Superior temporal gyrus (tissue), 1 donor: Measurements from ENCODE around the gene PSD.

Experiments used
- DNase-seq: peaks from one replicate; pipeline ENCODE4 v3.0.0-alpha.2; 2016; ENCODE audit errors: extremely low spot score

Gene PSD

DNA sequence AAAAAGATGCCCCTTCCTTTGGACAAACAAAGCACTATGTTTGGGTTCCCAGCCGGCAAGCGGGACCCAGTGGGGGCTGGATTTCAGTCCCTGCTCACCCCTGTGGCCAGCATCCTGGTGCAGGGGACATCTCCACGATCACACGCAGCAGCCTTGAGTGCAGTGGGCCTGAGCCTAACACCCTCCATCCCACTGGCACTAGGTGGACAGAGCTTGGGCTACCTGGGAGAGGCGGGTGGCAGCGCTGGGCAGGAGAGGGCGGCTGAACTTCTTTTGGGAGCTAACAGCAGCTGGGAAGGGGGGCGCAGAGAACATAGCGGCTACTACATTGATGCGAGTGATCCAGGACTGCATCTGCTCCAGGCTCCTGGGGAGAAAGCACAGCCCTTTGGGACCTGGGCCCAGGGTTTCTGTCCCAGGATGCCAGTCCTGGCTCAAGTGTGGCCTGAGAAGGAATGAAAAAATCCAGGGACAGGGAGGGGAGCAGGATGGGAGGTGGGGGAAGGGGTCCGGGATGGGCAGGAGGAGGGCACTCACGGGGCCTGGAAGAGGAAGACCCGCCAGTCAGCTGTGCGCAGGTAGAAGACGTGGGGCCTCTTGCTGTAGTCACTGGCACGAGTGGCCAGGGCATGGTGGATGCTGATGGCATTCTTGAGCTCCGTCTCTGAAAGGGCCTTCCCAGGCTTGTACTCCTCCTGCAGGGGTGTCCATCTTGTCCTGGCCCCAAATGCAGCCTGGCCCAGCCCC lies 14.1 kb downstream of the PSD start:
- no peak for DNase-seq

DNA sequence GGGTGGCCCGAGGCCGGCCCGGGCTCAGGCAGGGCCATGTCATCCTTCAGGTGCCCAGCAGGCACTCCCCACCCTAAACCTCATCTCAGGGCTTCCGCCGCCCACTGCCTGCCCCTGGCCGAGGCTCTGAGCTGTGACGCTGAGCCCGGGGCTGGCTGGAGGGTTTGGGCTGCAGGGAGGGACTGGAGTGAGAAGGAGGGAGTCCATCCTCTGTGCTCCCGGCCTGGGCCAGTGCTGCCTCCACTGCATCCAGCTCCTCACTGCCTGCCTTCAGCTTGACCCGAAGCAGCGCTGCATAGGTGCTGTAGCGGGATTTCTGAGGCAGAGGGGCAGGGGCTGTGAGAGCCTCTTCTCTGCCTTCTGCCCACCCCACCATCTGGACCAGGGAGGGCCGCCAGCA lies 15.5 kb downstream of the PSD start:
- no peak for DNase-seq

DNA sequence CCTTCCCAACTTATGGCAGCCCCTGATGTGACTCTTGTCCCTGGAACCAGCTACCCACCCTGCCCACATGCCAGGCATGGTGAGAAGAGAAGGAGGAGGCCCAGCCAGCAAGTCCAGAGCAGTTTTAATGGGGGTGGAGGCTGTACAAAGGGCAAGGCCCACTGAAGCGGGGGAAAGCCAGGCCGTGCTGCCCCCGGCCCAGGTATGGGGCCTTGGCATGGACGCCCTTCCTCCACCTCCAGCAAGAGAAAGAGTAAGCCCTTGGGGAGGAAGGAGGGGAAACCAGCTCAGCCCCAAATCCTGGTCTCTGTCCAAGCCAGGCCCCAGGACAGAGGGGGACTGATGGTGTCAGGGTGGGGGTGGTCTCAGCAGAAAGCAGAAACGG lies 16.1 kb downstream of the PSD start:
- DNase-seq: no peak

DNA sequence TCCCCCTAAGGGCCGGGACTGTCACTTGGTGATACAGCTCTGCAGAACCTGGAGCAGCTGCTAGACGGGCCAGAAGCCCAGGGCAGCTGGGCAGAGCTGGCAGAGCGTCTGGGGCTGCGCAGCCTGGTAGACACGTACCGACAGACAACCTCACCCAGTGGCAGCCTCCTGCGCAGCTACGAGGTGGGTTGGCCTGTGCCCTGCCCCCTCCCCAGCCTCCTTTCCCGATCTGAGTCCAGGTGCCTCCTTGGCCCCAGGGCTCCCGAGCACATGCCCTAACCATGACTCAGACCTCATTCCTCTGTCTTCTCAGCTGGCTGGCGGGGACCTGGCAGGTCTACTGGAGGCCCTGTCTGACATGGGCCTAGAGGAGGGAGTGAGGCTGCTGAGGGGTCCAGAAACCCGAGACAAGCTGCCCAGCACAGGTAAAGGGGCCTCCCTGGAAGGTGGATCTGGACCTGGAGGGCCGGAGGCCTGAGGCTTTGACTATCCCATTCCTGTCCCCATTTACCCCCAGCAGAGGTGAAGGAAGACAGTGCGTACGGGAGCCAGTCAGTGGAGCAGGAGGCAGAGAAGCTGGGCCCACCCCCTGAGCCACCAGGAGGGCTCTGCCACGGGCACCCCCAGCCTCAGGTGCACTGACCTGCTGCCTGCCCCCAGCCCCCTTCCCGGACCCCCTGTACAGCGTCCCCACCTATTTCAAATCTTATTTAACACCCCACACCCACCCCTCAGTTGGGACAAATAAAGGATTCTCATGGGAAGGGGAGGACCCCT lies 16.7 kb downstream of the PSD start:
- DNase-seq: no peak

DNA sequence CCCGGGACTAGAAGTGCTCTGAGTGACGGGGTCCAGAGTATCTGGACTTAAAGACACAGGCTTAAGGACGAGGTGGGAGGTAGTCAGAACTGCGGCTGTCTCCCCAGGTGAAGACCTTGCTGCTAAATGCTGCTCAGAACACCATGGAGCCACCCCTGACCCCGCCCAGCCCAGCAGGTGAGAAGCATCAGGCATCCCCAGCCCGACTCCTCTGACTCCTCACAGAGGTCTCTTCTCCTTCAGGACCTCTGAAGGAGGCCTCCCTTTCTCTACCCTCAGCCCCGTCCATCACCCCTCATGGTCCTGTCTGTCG lies 17.3 kb downstream of the PSD start:
- DNase-seq: no peak

DNA sequence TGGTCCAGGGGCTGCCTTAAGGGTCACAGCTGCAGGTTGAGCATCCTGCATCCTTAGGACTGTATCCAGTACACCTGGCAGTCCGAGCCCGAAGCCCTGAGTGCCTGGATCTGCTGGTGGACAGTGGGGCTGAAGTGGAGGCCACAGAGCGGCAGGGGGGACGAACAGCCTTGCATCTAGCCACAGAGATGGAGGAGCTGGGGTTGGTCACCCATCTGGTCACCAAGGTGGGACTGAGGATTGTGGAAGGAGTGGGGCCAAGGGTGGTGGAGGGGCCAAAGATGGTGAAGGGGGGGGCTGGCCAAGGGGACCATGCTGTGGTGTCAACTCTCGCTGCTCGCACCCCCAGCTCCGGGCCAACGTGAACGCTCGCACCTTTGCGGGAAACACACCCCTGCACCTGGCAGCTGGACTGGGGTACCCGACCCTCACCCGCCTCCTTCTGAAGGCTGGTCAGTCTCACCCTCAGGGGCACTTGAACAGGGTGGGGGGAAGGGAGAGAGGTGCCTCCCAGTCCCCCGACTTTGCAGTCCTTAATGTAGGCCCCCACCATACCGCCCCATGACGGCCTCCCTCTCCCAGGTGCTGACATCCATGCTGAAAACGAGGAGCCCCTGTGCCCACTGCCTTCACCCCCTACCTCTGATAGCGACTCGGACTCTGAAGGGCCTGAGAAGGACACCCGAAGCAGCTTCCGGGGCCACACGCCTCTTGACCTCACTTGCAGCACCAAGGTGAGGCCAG lies 17.8 kb downstream of the PSD start:
- no peak for DNase-seq

DNA sequence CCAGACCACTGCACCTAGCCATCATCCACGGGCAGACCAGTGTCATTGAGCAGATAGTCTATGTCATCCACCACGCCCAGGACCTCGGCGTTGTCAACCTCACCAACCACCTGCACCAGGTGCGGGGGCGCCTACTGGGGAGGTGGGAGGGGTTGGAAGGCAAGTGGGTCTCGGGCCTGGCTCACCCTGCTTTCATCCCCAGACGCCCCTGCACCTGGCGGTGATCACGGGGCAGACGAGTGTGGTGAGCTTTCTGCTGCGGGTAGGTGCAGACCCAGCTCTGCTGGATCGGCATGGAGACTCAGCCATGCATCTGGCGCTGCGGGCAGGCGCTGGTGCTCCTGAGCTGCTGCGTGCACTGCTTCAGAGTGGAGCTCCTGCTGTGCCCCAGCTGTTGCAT lies 18.5 kb downstream of the PSD start:
- DNase-seq: no peak

DNA sequence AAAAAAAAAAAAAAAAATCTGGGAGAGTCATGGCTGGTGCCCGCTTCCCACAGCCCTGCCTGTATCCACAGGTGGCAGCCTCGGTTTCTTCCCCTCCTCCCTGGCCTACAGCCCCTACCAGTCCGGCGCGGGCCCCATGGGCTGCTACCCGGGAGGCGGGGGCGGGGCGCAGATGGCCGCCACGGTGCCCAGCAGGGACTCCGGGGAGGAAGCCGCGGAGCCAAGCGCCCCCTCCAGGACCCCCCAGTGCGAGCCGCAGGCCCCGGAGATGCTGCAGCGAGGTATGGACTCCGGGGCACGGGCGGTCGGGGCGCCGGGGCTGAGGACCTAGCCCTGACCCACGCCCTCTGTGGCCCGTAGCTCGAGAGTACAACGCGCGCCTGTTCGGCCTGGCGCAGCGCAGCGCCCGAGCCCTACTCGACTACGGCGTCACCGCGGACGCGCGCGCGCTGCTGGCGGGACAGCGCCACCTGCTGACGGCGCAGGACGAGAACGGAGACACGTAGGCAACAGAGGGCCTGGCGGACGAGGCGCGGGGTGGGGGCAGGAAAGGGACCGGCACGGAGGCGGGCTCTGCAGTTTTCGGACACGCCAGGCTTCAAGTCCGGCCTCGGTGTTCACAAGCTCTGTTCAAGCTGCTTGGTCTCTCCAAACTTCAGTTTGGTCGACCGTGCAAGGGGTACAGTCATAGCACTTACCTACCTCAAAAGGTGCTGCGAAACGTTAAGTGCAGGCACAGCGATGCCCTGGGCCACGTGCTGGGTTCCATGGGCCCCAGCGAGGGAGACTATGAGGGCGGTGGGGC lies 19.2 kb downstream of the PSD start:
- peak; percentile 85 for DNase-seq

DNA sequence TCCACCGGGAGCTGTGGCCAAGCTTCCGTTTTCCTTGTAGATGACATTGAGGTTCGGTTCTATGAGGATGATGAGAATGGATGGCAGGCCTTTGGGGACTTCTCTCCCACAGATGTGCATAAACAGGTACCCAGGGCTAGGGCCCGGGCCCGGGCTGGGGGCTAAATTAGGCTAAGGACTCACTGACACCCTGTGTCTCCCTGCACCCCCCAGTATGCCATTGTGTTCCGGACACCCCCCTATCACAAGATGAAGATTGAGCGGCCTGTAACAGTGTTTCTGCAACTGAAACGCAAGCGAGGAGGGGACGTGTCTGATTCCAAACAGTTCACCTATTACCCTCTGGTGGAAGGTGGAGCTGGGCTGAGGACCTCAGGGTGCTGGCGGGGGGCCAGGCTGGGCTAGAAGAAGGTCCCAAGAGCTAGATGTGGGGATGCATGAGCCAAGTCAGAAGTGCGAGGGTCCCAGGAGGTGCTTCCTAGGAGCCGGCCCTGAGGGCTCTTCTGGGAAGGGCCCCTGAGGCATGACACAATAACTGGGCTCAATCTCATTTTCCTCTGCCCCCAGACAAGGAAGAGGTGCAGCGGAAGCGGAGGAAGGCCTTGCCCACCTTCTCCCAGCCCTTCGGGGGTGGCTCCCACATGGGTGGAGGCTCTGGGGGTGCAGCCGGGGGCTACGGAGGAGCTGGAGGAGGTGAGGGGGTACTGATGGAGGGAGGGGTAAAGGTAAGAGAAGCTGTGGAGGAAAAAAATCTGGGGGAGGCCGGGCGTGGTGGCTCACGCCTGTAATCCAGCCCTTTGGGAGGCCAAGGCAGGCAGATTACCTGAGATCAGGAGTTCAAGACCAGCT lies 20.2 kb downstream of the PSD start:
- no peak for DNase-seq

DNA sequence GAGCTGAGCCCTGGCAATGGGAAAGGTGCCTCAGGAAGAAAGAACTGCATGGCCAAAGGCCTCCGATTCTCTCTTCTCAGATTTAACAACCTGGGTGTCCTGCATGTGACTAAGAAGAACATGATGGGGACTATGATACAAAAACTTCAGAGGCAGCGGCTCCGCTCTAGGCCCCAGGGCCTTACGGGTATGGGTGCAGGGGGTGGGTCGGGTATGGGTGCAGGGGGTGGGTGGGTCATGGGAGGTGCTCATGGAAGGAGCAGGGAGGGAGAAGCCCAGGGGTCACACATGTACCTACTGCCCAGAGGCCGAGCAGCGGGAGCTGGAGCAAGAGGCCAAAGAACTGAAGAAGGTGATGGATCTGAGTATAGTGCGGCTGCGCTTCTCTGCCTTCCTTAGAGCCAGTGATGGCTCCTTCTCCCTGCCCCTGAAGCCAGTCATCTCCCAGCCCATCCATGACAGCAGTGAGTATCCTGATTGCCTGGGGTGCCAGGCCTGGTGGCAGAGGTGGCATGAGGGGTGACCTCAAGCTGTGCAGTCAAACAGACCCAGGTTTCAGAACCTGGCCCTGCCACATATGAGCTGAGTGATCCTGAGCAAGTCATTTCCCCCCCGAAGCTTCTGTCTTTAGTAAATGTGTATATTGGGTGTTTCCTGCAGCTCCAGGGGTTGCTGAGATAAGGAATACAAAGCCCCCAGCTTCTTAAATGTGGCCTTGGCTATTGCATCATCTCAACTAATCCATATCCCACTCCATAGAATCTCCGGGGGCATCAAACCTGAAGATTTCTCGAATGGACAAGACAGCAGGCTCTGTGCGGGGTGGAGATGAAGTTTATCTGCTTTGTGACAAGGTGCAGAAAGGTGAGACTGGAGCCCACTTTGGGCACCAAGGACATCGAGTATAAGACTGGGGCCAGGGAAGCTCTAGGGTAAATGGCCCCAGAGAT lies 21.1 kb downstream of the PSD start:
- DNase-seq: no peak

DNA sequence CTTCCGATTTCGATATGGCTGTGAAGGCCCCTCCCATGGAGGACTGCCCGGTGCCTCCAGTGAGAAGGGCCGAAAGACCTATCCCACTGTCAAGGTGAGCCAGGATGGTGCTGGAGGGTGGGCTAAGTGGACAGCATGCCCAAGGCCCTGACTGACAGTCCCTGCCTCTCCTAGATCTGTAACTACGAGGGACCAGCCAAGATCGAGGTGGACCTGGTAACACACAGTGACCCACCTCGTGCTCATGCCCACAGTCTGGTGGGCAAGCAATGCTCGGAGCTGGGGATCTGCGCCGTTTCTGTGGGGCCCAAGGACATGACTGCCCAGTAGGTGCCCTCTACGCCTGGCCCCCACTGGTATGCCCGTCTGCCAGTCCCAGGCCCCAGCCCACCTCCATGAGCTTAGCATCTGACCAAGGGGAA lies 21.8 kb downstream of the PSD start:
- no peak for DNase-seq

DNA sequence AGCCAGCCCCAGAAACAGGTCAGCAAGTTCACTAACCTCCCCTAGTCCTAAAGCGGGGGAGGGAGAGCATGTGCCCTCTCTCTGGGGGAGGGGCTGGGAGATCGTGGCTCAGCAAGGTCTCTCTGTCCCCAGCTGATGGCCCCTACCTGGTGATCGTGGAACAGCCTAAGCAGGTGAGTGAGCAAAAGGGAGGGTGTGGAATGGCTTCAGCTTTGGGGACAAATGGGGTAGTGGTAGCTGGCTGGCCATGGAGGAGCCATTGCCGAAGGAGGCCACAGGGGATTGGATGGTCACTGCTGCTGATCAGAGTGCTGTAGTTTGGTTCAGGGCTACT lies 22.3 kb downstream of the PSD start:
- DNase-seq: no peak

DNA sequence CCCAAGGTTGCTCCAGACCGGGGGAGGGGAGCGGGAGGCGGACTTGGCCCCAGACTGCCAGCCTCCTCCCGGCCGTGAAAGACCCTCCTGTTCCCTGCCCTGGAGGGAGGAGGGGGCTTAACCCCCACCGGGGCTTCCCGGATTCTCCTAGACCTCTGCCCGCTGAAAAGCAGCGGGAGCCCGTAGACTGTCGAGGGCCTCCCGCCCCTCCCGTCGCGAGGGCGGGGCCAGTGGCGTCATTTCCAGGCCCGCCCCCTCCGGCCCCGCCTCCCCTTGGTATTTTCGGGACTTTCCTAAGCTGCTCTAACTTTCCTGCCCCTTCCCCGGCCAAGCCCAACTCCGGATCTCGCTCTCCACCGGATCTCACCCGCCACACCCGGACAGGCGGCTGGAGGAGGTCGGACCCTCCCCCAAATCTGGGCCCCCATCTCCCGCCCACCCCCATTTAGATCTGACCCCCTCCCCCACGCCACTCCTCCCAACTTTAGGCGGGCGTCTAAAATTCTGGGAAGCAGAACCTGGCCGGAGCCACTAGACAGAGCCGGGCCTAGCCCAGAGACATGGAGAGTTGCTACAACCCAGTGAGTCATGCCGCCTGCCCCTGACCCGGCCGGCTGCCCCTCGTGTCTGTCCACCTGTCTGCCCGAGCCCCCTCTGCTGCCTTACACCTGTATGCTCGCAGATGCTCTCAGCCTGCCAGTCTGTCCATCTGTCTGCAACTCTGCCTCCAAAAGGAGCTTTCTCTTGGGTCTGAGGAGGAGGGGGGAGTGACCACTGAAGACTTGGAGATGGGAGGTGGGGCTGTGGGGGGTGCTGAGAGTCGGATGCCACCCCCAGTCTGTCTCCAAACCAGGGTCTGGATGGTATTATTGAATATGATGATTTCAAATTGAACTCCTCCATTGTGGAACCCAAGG lies 22.9 kb downstream of the PSD start, which contains the start of gene NFKB2:
NFKB2 (plus strand) TSS at position 306 of the 917 bp plus-strand sequence; CDS start at position 561, 255 bp downstream.
- DNase-seq: peak; percentile 80

DNA sequence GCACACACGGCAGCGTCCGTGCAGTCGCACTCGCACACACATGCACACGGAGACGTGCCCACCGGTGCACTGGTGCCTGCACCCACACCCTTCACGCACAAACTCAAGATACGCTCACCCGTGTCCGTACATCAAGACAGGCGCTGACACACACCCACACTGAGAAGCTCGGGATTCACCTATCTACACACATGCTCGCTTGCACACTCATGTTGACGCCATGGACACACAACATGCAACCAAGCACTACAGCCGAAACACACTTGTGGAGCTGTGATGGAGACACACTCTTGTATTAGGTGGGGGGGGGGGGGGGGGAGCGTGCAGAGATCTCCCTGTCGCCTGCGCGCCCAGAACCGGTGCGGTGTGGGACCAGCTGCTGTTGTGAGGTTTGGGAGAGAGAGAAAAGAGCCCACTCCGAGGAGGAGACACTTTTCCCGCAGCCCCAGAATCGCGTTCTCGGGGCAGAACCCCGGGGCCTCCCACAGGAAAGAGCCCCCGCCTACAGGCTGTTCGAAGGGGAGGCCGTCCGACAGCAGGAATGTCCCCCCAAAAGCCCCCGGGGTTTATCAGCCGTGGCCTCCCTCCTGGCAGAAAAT lies 23.7 kb downstream of the PSD start:
- no peak for DNase-seq

DNA sequence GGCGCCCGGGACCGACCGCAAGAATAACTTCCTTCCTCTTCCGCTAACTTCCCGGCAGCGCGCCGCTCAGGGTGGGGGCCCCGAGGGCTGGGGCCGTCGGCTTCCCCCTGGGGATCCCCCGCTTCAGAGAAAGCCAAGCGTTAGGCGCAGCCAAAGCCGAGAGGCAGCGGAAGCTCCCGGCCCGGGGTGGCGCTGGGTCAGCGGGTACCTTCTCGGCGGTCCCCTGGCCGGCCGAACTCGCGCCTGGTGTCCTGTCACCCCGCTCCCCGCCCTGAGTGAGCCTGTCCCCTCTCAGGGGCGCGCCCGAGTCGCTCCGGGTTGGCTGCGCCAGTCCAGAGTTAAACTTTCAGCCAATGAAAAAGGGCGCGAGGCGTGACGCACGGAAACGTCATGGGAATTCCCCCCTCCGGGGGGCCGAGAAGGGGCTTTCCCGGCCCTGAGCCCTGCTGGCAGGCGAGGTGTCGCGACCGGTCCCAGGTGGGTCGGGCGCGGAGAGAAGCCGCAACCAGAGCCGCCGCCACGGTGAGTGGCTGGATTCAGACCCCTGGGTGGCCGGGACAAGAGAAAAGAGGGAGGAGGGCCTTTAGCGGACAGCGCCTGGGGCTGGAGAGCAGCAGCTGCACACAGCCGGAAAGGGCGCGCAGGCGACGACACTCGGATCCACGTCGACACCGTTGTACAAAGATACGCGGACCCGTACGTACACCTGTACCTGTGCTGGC lies 24.3 kb downstream of the PSD start:
- peak; percentile 88 for DNase-seq

DNA sequence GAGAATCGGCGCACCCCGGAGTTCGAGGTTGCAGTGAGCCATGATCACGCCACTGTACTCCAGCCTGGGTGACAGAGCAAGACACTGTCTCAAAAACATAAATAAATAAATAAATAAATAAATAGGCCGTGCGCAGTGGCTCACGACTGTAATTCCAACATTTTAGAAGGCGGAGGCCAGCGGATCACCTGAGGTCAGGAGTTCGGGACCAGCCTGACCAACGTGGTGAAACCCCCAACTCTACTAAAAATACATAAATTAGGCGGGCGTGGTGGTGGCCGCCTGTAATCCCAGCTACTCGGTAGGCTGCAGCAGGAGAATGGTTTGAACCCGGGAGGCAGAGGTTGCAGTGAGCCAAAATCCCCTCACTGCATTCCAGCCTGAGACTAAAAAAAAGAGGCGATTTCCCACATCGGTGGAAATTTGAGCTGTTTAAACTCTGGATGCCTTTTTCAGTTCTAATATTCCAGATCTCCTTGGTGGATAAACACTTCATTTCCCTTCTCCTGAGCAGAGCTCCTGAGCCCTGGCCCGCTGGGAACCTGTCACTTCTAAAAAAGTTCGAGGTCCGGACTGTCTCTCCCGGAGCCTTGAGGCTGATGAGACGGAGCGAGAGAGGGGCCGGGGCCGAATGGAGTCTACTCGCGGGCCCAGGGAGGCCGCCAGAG lies 25.0 kb downstream of the PSD start:
- DNase-seq: no peak

DNA sequence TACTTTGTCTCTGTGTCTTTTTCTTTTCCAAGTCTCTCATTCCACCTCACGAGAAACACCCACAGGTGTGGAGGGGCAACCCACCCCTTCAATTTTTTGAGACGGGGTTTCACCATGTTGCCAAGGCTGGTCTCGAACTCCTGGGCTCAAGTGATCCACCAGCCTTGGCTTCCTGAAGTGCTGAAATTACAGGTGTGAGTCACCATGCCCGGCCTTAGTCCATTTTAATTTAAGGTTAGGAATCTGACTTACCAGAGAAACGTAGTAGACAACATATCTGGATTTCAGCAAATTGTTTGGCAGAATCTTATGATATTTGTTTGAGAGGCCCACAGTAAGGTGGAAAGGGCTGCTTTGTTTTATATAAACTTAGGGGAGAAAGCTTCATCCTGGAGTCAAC lies 26.3 kb downstream of the PSD start:
- no peak for DNase-seq
